Suprapubic skin (tissue), 3 donors: ENCODE data around the gene LTC4S.

Experiments used
- CTCF ChIP-seq, 2 donors: fragments of 200-600 bp in 1 of 2; fragments of 450-650 bp in 1 of 2; sonication (generic) in 1 of 2; IDR thresholded peaks; one replicate each; pipeline ENCODE4 v1.5.1; 2016 to 2019; ENCODE audit warnings: antibody characterized with exemption in 2 of 2, mild to moderate bottlenecking in 1 of 2, moderate library complexity in 1 of 2
- EP300 ChIP-seq: sonication (generic); formaldehyde crosslinking; IDR thresholded peaks from one replicate; pipeline ENCODE4 v1.6.1; 2017; ENCODE audit warnings: antibody characterized with exemption

GRCh38 chr5:179805070-179805528, 11.3 kb downstream of the LTC4S start:
- TF ChIP-seq CTCF (IDR thresholded peaks at IDR 0.05) (no peak), EP300 (no peak)
